Suppressor macrophage treated with lipopolysaccharide for 4 hours (primary cell): ENCODE data around the gene C19orf53.
A peak's percentile ranks its signal among the peaks of the same experiment; 100 is the strongest.

Experiments
- DNase-seq: peaks from one replicate; pipeline ENCODE4 v3.0.0-alpha.2; 2020

C19orf53 gene

GRCh38 chr19:13796301-13797057 lies 22.2 kb downstream of the C19orf53 start:
- peak; percentile 91 for DNase-seq

GRCh38 chr19:13797058-13797440 lies 22.8 kb downstream of the C19orf53 start:
- DNase-seq: no peak

GRCh38 chr19:13797870-13798269 lies 23.6 kb downstream of the C19orf53 start:
- peak; percentile 39 for DNase-seq

- no peak for DNase-seq
Observed at GRCh38 chr19:13799669-13800068, 25.4 kb downstream of the C19orf53 start.

GRCh38 chr19:13803038-13803437 lies 28.8 kb downstream of the C19orf53 start:
- DNase-seq: no peak

- DNase-seq: peak; percentile 16
Observed at GRCh38 chr19:13804830-13805683, 30.8 kb downstream of the C19orf53 start.

GRCh38 chr19:13806728-13807127 lies 32.5 kb downstream of the C19orf53 start:
- no peak for DNase-seq

- no peak for DNase-seq
Observed at GRCh38 chr19:13807421-13808021, 33.3 kb downstream of the C19orf53 start.

- no peak for DNase-seq
Observed at GRCh38 chr19:13808856-13809255, 34.6 kb downstream of the C19orf53 start.

- no peak for DNase-seq
Observed at GRCh38 chr19:13812544-13812943, 38.3 kb downstream of the C19orf53 start.

- no peak for DNase-seq
Observed at GRCh38 chr19:13813147-13813546, 38.9 kb downstream of the C19orf53 start.

- no peak for DNase-seq
Observed at GRCh38 chr19:13814550-13814949, 40.3 kb downstream of the C19orf53 start.

GRCh38 chr19:13817018-13817614 lies 42.9 kb downstream of the C19orf53 start:
- no peak for DNase-seq

- DNase-seq: no peak
Observed at GRCh38 chr19:13817615-13818371, 43.5 kb downstream of the C19orf53 start.

- DNase-seq: no peak
Observed at GRCh38 chr19:13819238-13819637, 45.0 kb downstream of the C19orf53 start.

- no peak for DNase-seq
Observed at GRCh38 chr19:13821292-13821691, 47.0 kb downstream of the C19orf53 start.

GRCh38 chr19:13823256-13823655 lies 49.0 kb downstream of the C19orf53 start:
- DNase-seq: no peak

- no peak for DNase-seq
Observed at GRCh38 chr19:13823901-13824300, 49.6 kb downstream of the C19orf53 start.

GRCh38 chr19:13824703-13825102 lies 50.4 kb downstream of the C19orf53 start:
- DNase-seq: no peak

- DNase-seq: no peak
Observed at GRCh38 chr19:13825489-13826441, 51.5 kb downstream of the C19orf53 start.

- DNase-seq: no peak
Observed at GRCh38 chr19:13826652-13827235, 52.5 kb downstream of the C19orf53 start.
